Cardiac muscle cell (in vitro differentiated cells and primary cell): ENCODE results near the gene CDK11A. TPM values are rescaled to one million over a fixed set of nuclear protein-coding genes. Genes with fewer than 3 reads are reported as not detected.
"Not testable (repeated sequence)": the region's sequence is repeated elsewhere in the genome, so short reads cannot be mapped to it uniquely, and the experiment has no call there.

ENCODE experiments used
- DNase-seq, 2 donors: peaks; one replicate each; pipeline versions ENCODE4 v3.0.0 to v3.0.0-alpha.2; 2010 to 2017; ENCODE audit warnings: low read depth in 1 of 2, low spot score in 1 of 2
- H3K27ac ChIP-seq: fragments of 200-600 bp; sonication (generic); 2 replicates; pipeline ENCODE4 v1.5.1; 2016
- H3K27me3 ChIP-seq: fragments of 200-600 bp; sonication (generic); 2 replicates; pipeline ENCODE4 v1.6.0; 2016; ENCODE audit warnings: control low read depth
- H3K36me3 ChIP-seq: fragments of 200-600 bp; sonication (generic); 2 replicates; pipeline ENCODE4 v1.5.1; 2016; ENCODE audit warnings: control low read depth
- H3K4me1 ChIP-seq: fragments of 200-600 bp; sonication (generic); 2 replicates; pipeline ENCODE4 v1.8.1; 2017; ENCODE audit warnings: low read depth, mild to moderate bottlenecking, mixed run types
- H3K4me3 ChIP-seq: fragments of 200-600 bp; sonication (generic); 2 replicates; pipeline ENCODE4 v1.5.1; 2016; ENCODE audit warnings: mild to moderate bottlenecking
- H3K9me3 ChIP-seq: fragments of 200-600 bp; sonication (generic); 2 replicates; pipeline ENCODE4 v1.5.1; 2017; ENCODE audit warnings: low read depth, mild to moderate bottlenecking, control low read depth
- CTCF ChIP-seq: IDR thresholded peaks from 2 replicates; pipeline ENCODE4 v1.5.1; 2012; ENCODE audit warnings: low read depth, mild to moderate bottlenecking, low read length
- polyA plus RNA-seq: library from polyadenylated mRNA; unstranded; fragments of >200 nt; fragmentation: Nextera tagmentation; extraction: Ambion mirVana; gene quantifications from 2 replicates; pipeline ENCODE4 v1.2.1, GENCODE V29; 2016
- total RNA-seq: library from RNA; depleted of rRNA; stranded (reverse); fragments of >200 nt; gene quantifications from 2 replicates; pipeline ENCODE4 v1.2.3, GENCODE V29; 2016

CDK11A gene
- total and polyA plus RNA-seq, 2 experiments from 2014 or later, result 13.2 to 16.6 TPM

GRCh38 chr1:1680031-1680911, 43.9 kb downstream of the CDK11A start:
- no peak for DNase-seq

GRCh38 chr1:1678581-1679380, 45.4 kb downstream of the CDK11A start:
- peak in 1 of 2 donors; percentile 7 for DNase-seq
- H3K9me3 ChIP-seq, result no peaks in the 10 kb centered on the region
- H3K27ac ChIP-seq, result peak overlapping the region; percentile 40
- no peaks in the 10 kb centered on the region for H3K27me3 ChIP-seq
- H3K4me1 ChIP-seq, result peaks cover 2% of the 10 kb centered on the region
- H3K4me3 ChIP-seq, result no peak overlapping the region
- H3K36me3 ChIP-seq, result no peaks in the 10 kb centered on the region
- TF ChIP-seq CTCF, result peak; percentile 41

More at GRCh38 chr1:1680031-1680911, 43.9 kb downstream of the CDK11A start:
- H3K27me3 ChIP-seq, result no peaks in the 10 kb centered on the region
- peaks cover 2% of the 10 kb centered on the region for H3K4me1 ChIP-seq
- TF ChIP-seq CTCF, result no peak
- no peaks in the 10 kb centered on the region for H3K9me3 ChIP-seq
- H3K36me3 ChIP-seq, result no peaks in the 10 kb centered on the region
- no peak overlapping the region for H3K27ac ChIP-seq
- H3K4me3 ChIP-seq, result no peak overlapping the region

- H3K4me1 ChIP-seq, result no peaks in the 10 kb centered on the region
- TF ChIP-seq CTCF, result no peak
- DNase-seq, result no peak
- no peaks in the 10 kb centered on the region for H3K27me3 ChIP-seq
- no peaks in the 10 kb centered on the region for H3K36me3 ChIP-seq
- no peak overlapping the region for H3K4me3 ChIP-seq
- no peaks in the 10 kb centered on the region for H3K9me3 ChIP-seq
- peak overlapping the region; percentile 40 for H3K27ac ChIP-seq
Observed at GRCh38 chr1:1677718-1678580, 46.2 kb downstream of the CDK11A start.

- not testable (repeated sequence) for H3K27me3 ChIP-seq, DNase-seq, H3K4me3 ChIP-seq, H3K36me3 ChIP-seq, H3K9me3 ChIP-seq, H3K4me1 ChIP-seq, H3K27ac ChIP-seq
Observed at GRCh38 chr1:1676087-1676486, 48.1 kb downstream of the CDK11A start.

- not testable (repeated sequence) for DNase-seq, H3K27me3 ChIP-seq, H3K4me1 ChIP-seq, H3K27ac ChIP-seq, H3K9me3 ChIP-seq, H3K36me3 ChIP-seq, H3K4me3 ChIP-seq
Observed at GRCh38 chr1:1675218-1675617, 48.9 kb downstream of the CDK11A start.

- H3K36me3 ChIP-seq, H3K9me3 ChIP-seq, H3K4me3 ChIP-seq, H3K27ac ChIP-seq, H3K27me3 ChIP-seq, H3K4me1 ChIP-seq, DNase-seq: not testable (repeated sequence)
Observed at GRCh38 chr1:1674806-1675205, 49.4 kb downstream of the CDK11A start.
